ENCODE data around the gene TRIOBP. TPM values are rescaled to one million over a fixed set of nuclear protein-coding genes. Genes with fewer than 3 reads are reported as not detected.

The TRIOBP gene
- total and polyA plus RNA-seq, 2 of the 4 experiments (the other 2 are of a cell fraction) = 46.4 to 69.8 TPM

GRCh38 chr22:37725551-37726240, 28.8 kb downstream of the TRIOBP start:
- in situ Hi-C loops (cut with MboI; ENCODE audit: low sequenced_read_pairs) = no loop called here
- Histone ChIP-seq H3K9me3 (ENCODE audit: control insufficient read depth, insufficient read depth, low read length) (no peaks in the 10 kb centered on the region), H3K4me2 (ENCODE audit: low read depth, low read length) (no peak overlapping the region), H2AK9ac (replicated peaks; ENCODE audit: low read depth, low read length, poor library complexity) (no peak overlapping the region), H4K8ac (ENCODE audit: low read depth in 2 of 2, low read length in 2 of 2) (no peak overlapping the region), H3K4me1 (ENCODE audit: control insufficient read depth, insufficient read depth, low read length) (peaks cover 4% of the 10 kb centered on the region), H3K9me1 (ENCODE audit: insufficient read depth, low read length) (0 out of 2 replicates have a peak, but pooled peaks cover 3% of the 10 kb centered on the region), H2BK120ac (ENCODE audit: low read depth, low read length) (no peak overlapping the region), H4K20me1 (ENCODE audit: insufficient read depth, low read length) (no peaks in the 10 kb centered on the region), H3K4me3 (ENCODE audit: insufficient read depth, low read depth, low read length) (no peak overlapping the region), H2BK5ac (ENCODE audit: low read depth, low read length, poor library complexity, severe bottlenecking) (no peak overlapping the region), H3K27ac (ENCODE audit: insufficient read depth, low read length) (no peak overlapping the region), H2AFZ (replicated peaks; ENCODE audit: low read length, poor library complexity) (no peak overlapping the region), H3K79me1 (ENCODE audit: low read depth in 1 of 2, low read length in 2 of 2) (no peaks in the 10 kb centered on the region), H3K56ac (ENCODE audit: extremely low read depth, insufficient read depth, low read length) (no peak overlapping the region), H2AK5ac (ENCODE audit: low read depth, low read length) (no peak overlapping the region), H2BK15ac (ENCODE audit: low read depth, low read length) (no peak overlapping the region), H4K5ac (ENCODE audit: low read depth, low read length) (no peak overlapping the region), H3K23ac (ENCODE audit: low read depth, low read length) (no peak overlapping the region), H3K18ac (ENCODE audit: low read depth, low read length) (no peak overlapping the region), H3K27me3 (ENCODE audit: control insufficient read depth, insufficient read depth, low read length) (no peaks in the 10 kb centered on the region), H2BK20ac (ENCODE audit: low read depth, low read length) (no peak overlapping the region), H3K9ac (ENCODE audit: low read depth, low read length) (no peak overlapping the region), H4K91ac (ENCODE audit: insufficient read depth, low read depth, low read length) (no peak overlapping the region), H3K14ac (replicated peaks; ENCODE audit: low read depth, low read length) (no peak overlapping the region), H3K36me3 (ENCODE audit: control insufficient read depth, insufficient read depth, low read length) (peaks cover 1% of the 10 kb centered on the region; the same call in 1 of the 2 replicates), H3K4ac (ENCODE audit: low read depth, low read length) (no peak overlapping the region)
- no peak for ATAC-seq (ENCODE audit: low read depth)
- WGBS, 2 experiments (ENCODE audit: extremely low coverage in 2 of 2, insufficient read length in 1 of 2) = 90% methylated on average over 15 of the region's 25 CpGs; no CpG with 5 or more reads in 1 of the 2 experiments
- intact Hi-C loops (cut with micrococcal nuclease) = no loop called here
- ChIA-PET POLR2A (ENCODE audit: unreplicated experiment) (no interaction called here), CTCF (no interaction called here)
- no peak for TF ChIP-seq RAD21 (IDR thresholded peaks at IDR 0.05; ENCODE audit: low read length)
- TF ChIP-seq CHD1 (IDR thresholded peaks at IDR 0.05; ENCODE audit: low read depth, low read length) = no peak
- no peak for TF ChIP-seq MXI1 (IDR thresholded peaks at IDR 0.05; ENCODE audit: borderline replicate concordance, low read depth, low read length)
- no peak for TF ChIP-seq BHLHE40 (IDR thresholded peaks at IDR 0.05; ENCODE audit: low read depth, low read length)
- no peak for TF ChIP-seq RFX5 (IDR thresholded peaks at IDR 0.05; ENCODE audit: low read depth, low read length)
- no peak for TF ChIP-seq POLR2A (IDR thresholded peaks at IDR 0.05; ENCODE audit: low read depth, low read length)
- TF ChIP-seq CEBPB (IDR thresholded peaks at IDR 0.05; ENCODE audit: low read depth, low read length) = no peak
- TF ChIP-seq NFE2L2 (IDR thresholded peaks at IDR 0.05; ENCODE audit: low read depth, low read length) = no peak
- TF ChIP-seq MAFK (IDR thresholded peaks at IDR 0.05; ENCODE audit: low read depth, low read length) = no peak
- TF ChIP-seq SMC3 (IDR thresholded peaks at IDR 0.05; ENCODE audit: low read depth, low read length) = no peak
- TF ChIP-seq USF2 (IDR thresholded peaks at IDR 0.05; ENCODE audit: low read depth, low read length) = no peak
- no peak for TF ChIP-seq MAZ (IDR thresholded peaks at IDR 0.05; ENCODE audit: borderline replicate concordance, low read depth, low read length)
- no peak for TF ChIP-seq FOS (IDR thresholded peaks at IDR 0.05; ENCODE audit: low read depth, low read length)
- TF ChIP-seq ELK1 (IDR thresholded peaks at IDR 0.05; ENCODE audit: borderline replicate concordance, low read depth, low read length) = no peak
- TF ChIP-seq RCOR1 (IDR thresholded peaks at IDR 0.05; ENCODE audit: insufficient replicate concordance, low read length) = no peak
- no peak for TF ChIP-seq CTCF (conservative IDR thresholded peaks at IDR 0.05; ENCODE audit: low read depth, low read length)
- no peak for DNase-seq
- BruUV-seq (replicated peaks) = no TSS peak
- dilution Hi-C loops (cut with HindIII; ENCODE audit: low sequenced_read_pairs, unreplicated experiment) = no loop called here

Data from IMR-90 (cell line).